ENCODE data around the gene PIK3R6. TPM values are rescaled to one million over a fixed set of nuclear protein-coding genes. Genes with fewer than 3 reads are reported as not detected.

The PIK3R6 gene
- polyA plus RNA-seq, 1 of the 3 experiments (the other 2 are of a cell fraction), result 0.03 TPM

DNA sequence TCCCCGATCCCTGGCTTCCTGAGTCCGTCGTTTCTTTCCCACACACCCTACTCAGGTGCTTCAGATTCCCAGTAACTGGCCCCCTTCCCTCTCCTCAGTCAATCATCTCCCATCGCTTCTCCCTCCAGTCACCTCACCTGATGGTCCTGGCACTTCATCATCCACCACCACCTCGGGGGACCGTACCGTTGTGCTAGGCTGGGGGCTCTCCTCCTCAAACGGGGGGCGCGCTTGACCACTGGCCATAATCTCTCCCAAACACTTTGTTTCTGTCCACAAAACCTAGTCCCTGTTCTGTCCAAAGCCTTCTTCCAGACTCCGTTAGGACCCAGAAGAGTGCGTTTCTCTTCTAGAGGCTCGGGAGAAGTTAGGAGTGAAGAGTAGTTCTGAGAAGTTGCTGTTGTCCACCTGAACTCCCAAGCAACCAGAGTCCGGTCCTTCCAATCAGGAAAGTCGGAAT, 109.3 kb downstream of the PIK3R6 start, which contains the start of gene SPDYE4:
TSS of gene SPDYE4 (minus strand) at position 410 of the 460 bp plus-strand sequence. CDS start at position 246, 164 bp downstream.
- 41% methylated on average over 15 of the region's 15 CpGs for WGBS (ENCODE audit: low lambda C conversion rate)
- H3K4me1 ChIP-seq (ENCODE audit: control insufficient read depth in 1 of 2, insufficient read depth in 2 of 2, low read depth in 1 of 2, low read length in 1 of 2), result no peaks in the 10 kb centered on the region
- CTCF ChIA-PET, result interaction anchor here (1.7 to 3.9 kb wide), 3 partner anchors 12 to 28 kb away, joined by 4 to 14 read pairs (median 10); no protein-coding TSS in a partner anchor
- TF ChIP-seq SIN3A (IDR thresholded peaks at IDR 0.05; ENCODE audit: borderline replicate concordance, low read depth, low read length) (no peak), FOXM1 (IDR thresholded peaks at IDR 0.05; ENCODE audit: low read depth) (no peak), EP300 (IDR thresholded peaks at IDR 0.05; ENCODE audit: borderline replicate concordance in 1 of 2, low read depth in 1 of 2, low read length in 1 of 2) (no peak), RAD21 (IDR thresholded peaks at IDR 0.05; ENCODE audit: low read length) (no peak), SMC3 (IDR thresholded peaks at IDR 0.05; ENCODE audit: low read depth, low read length) (no peak), TEAD4 (IDR thresholded peaks at IDR 0.05; ENCODE audit: borderline replicate concordance, insufficient read depth) (no peak), JUND (IDR thresholded peaks at IDR 0.05) (no peak)
- TF ChIP-seq, protein P1, sequence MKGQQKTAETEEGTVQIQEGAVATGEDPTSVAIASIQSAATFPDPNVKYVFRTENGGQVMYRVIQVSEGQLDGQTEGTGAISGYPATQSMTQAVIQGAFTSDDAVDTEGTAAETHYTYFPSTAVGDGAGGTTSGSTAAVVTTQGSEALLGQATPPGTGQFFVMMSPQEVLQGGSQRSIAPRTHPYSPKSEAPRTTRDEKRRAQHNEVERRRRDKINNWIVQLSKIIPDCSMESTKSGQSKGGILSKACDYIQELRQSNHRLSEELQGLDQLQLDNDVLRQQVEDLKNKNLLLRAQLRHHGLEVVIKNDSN (IDR thresholded peaks at IDR 0.05; ENCODE audit: borderline replicate concordance, low read depth), result no peak
- TF ChIP-seq, protein P2, sequence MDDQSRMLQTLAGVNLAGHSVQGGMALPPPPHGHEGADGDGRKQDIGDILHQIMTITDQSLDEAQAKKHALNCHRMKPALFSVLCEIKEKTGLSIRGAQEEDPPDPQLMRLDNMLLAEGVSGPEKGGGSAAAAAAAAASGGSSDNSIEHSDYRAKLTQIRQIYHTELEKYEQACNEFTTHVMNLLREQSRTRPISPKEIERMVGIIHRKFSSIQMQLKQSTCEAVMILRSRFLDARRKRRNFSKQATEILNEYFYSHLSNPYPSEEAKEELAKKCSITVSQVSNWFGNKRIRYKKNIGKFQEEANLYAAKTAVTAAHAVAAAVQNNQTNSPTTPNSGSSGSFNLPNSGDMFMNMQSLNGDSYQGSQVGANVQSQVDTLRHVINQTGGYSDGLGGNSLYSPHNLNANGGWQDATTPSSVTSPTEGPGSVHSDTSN (IDR thresholded peaks at IDR 0.05), result no peak
- TF ChIP-seq, protein P3, sequence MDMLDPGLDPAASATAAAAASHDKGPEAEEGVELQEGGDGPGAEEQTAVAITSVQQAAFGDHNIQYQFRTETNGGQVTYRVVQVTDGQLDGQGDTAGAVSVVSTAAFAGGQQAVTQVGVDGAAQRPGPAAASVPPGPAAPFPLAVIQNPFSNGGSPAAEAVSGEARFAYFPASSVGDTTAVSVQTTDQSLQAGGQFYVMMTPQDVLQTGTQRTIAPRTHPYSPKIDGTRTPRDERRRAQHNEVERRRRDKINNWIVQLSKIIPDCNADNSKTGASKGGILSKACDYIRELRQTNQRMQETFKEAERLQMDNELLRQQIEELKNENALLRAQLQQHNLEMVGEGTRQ (IDR thresholded peaks at IDR 0.05; ENCODE audit: borderline replicate concordance, low read depth, low read length), result no peak
- H3K4me3 ChIP-seq (ENCODE audit: low read depth in 2 of 2, low read length in 1 of 2), result no peak within 1 kb of the TSS
- H3K36me3 ChIP-seq (replicated peaks in 1 of 2; ENCODE audit: control insufficient read depth in 1 of 2, insufficient read depth in 2 of 2, low read length in 1 of 2), result no peaks in the 10 kb centered on the region
- POLR2A ChIA-PET, result no interaction called here
- no peak within 1 kb of the TSS for H3K4me2 ChIP-seq
- no peaks in the 10 kb centered on the region for H4K20me1 ChIP-seq (ENCODE audit: insufficient read depth)
- no peaks in the 10 kb centered on the region for H3K9me2 ChIP-seq
- no peaks in the 10 kb centered on the region for H3K79me2 ChIP-seq (ENCODE audit: insufficient read depth)
- H3K9me3 ChIP-seq, result no peaks in the 10 kb centered on the region
- no peaks in the 10 kb centered on the region for H3F3A ChIP-seq (replicated peaks; ENCODE audit: insufficient read depth)
- peaks cover 57% of the 10 kb centered on the region for H3K27me3 ChIP-seq (ENCODE audit: insufficient read depth)
- H3K9ac ChIP-seq, result no peak within 1 kb of the TSS
- no peak within 1 kb of the TSS for H2AFZ ChIP-seq (ENCODE audit: low read depth)
- no peak for DNase-seq
- no peak within 1 kb of the TSS for H3K27ac ChIP-seq (ENCODE audit: low read depth in 2 of 2, low read length in 1 of 2)

DNA sequence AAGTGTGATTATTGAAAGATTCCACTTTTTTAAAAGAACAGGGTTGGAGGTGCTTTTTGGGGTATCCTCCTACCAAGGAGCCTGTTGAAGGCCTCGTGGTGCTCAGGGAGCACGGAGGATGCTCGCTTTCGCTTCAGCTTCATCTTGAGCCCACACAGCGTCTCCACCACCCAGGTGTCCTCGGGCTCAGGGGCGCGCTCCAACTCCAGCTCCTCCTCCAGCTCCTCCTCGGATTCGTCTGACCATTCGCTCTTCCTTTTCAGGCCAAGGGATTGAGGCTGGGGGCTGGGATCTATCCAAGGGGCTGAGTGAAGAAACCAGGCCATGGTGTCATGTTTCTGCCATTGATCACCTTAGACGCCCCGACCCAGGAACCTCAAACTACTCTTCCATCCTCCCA, 110.3 kb downstream of the PIK3R6 start:
- H3K4me3 ChIP-seq (ENCODE audit: low read depth in 2 of 2, low read length in 1 of 2), result no peak overlapping the region
- no peaks in the 10 kb centered on the region for H3K79me2 ChIP-seq (ENCODE audit: insufficient read depth)
- H3K9me2 ChIP-seq, result no peaks in the 10 kb centered on the region
- no peak for DNase-seq
- 31% methylated on average over 13 of the region's 13 CpGs for WGBS (ENCODE audit: low lambda C conversion rate)
- H3K4me2 ChIP-seq, result no peak overlapping the region
- no peaks in the 10 kb centered on the region for H3F3A ChIP-seq (replicated peaks; ENCODE audit: insufficient read depth)
- H3K4me1 ChIP-seq (ENCODE audit: control insufficient read depth in 1 of 2, insufficient read depth in 2 of 2, low read depth in 1 of 2, low read length in 1 of 2), result no peaks in the 10 kb centered on the region
- H3K36me3 ChIP-seq (replicated peaks in 1 of 2; ENCODE audit: control insufficient read depth in 1 of 2, insufficient read depth in 2 of 2, low read length in 1 of 2), result no peaks in the 10 kb centered on the region
- H3K9ac ChIP-seq, result no peak overlapping the region
- no peaks in the 10 kb centered on the region for H3K9me3 ChIP-seq
- no peak for TF ChIP-seq JUND (IDR thresholded peaks at IDR 0.05)
- TF ChIP-seq RAD21 (IDR thresholded peaks at IDR 0.05; ENCODE audit: low read length), result no peak
- no peak for TF ChIP-seq SMC3 (IDR thresholded peaks at IDR 0.05; ENCODE audit: low read depth, low read length)
- H4K20me1 ChIP-seq (ENCODE audit: insufficient read depth), result no peaks in the 10 kb centered on the region
- CTCF ChIA-PET, result interaction anchor here (1.5 to 1.9 kb wide), 4 partner anchors 11 to 29 kb away, joined by 4 to 10 read pairs (median 4); no protein-coding TSS in a partner anchor
- H2AFZ ChIP-seq (ENCODE audit: low read depth), result no peak overlapping the region
- POLR2A ChIA-PET, result interaction anchor here (0.7 kb wide), 1 partner anchor 521 kb away, joined by 3 read pairs; no protein-coding TSS in a partner anchor
- no peak overlapping the region for H3K27ac ChIP-seq (ENCODE audit: low read depth in 2 of 2, low read length in 1 of 2)
- H3K27me3 ChIP-seq (ENCODE audit: insufficient read depth), result peaks cover 59% of the 10 kb centered on the region
